Transverse colon (tissue), 3 donors: Measurements from ENCODE around the gene LYZL4.

Source experiments
- EP300 ChIP-seq: sonication (generic); formaldehyde crosslinking; IDR thresholded peaks from one replicate; pipeline ENCODE4 v1.6.1; 2017; ENCODE audit warnings: antibody characterized with exemption, low read depth
- POLR2A ChIP-seq: fragments of 450-650 bp; IDR thresholded peaks from one replicate; pipeline ENCODE4 v1.6.1; 2016; ENCODE audit warnings: antibody characterized with exemption, mild to moderate bottlenecking, moderate library complexity
- TF ChIP-seq, protein P1 (sequence below), 5 experiments: fragments of 200-600 bp in 3 of 5; fragments of 450-650 bp in 2 of 5; sonication (generic) in 3 of 5; IDR thresholded peaks; 1 replicate in 2 of 5; 2 replicates in 3 of 5; pipeline ENCODE4 v1.5.1; 2016 to 2017; ENCODE audit warnings: antibody characterized with exemption in 5 of 5, inconsistent platforms in 3 of 5, mild to moderate bottlenecking in 2 of 5, moderate library complexity in 1 of 5

- TF ChIP-seq POLR2A, result no peak
- TF ChIP-seq, protein P1, sequence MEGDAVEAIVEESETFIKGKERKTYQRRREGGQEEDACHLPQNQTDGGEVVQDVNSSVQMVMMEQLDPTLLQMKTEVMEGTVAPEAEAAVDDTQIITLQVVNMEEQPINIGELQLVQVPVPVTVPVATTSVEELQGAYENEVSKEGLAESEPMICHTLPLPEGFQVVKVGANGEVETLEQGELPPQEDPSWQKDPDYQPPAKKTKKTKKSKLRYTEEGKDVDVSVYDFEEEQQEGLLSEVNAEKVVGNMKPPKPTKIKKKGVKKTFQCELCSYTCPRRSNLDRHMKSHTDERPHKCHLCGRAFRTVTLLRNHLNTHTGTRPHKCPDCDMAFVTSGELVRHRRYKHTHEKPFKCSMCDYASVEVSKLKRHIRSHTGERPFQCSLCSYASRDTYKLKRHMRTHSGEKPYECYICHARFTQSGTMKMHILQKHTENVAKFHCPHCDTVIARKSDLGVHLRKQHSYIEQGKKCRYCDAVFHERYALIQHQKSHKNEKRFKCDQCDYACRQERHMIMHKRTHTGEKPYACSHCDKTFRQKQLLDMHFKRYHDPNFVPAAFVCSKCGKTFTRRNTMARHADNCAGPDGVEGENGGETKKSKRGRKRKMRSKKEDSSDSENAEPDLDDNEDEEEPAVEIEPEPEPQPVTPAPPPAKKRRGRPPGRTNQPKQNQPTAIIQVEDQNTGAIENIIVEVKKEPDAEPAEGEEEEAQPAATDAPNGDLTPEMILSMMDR (IDR thresholded peaks at IDR 0.05), result no peak
- no peak for TF ChIP-seq EP300
Measured at GRCh38 chr3:42442640-42443039, 32.2 kb upstream of the LYZL4 start.
